Esophagus muscularis mucosa (tissue), 4 donors: ENCODE data around the gene IRAG1. TPM values are rescaled to one million over a fixed set of nuclear protein-coding genes. Genes with fewer than 3 reads are reported as not detected.

Experiments
- DNase-seq: peaks from one replicate; pipeline ENCODE4 v3.0.0-alpha.2; 2017; ENCODE audit errors: extremely low spot score
- H3K27ac ChIP-seq, 4 donors: fragments of 200-600 bp; sonication (generic); replicated peaks in 1 of 4; 1 replicate in 3 of 4; 2 replicates in 1 of 4; pipeline ENCODE4 v1.5.1; 2016 to 2019; ENCODE audit warnings: mild to moderate bottlenecking in 1 of 4
- H3K27me3 ChIP-seq, 4 donors: fragments of 200-600 bp; sonication (generic); one replicate each; pipeline versions ENCODE4 v1.5.1 to v1.6.0; 2016 to 2019
- H3K36me3 ChIP-seq, 4 donors: fragments of 200-600 bp; sonication (generic); one replicate each; pipeline ENCODE4 v1.5.1; 2016 to 2019
- H3K4me1 ChIP-seq, 4 donors: fragments of 200-600 bp; sonication (generic); one replicate each; pipeline ENCODE4 v1.5.1; 2016 to 2019
- H3K4me3 ChIP-seq, 4 donors: fragments of 200-600 bp; sonication (generic); 1 replicate in 2 of 4; 2 replicates in 2 of 4; pipeline ENCODE4 v1.5.1; 2016 to 2019; ENCODE audit warnings: mild to moderate bottlenecking in 4 of 4, moderate library complexity in 1 of 4
- H3K9me3 ChIP-seq, 4 donors: fragments of 200-600 bp; sonication (generic); 1 replicate in 3 of 4; 2 replicates in 1 of 4; pipeline ENCODE4 v1.5.1; 2016 to 2019
- EP300 ChIP-seq: sonication (generic); formaldehyde crosslinking; IDR thresholded peaks from one replicate; pipeline ENCODE4 v1.6.1; 2017; ENCODE audit warnings: antibody characterized with exemption
- POLR2A ChIP-seq: fragments of 450-650 bp; IDR thresholded peaks from one replicate; pipeline ENCODE4 v1.6.1; 2017; ENCODE audit warnings: antibody characterized with exemption, moderate library complexity, mild to moderate bottlenecking, low read depth
- POLR2AphosphoS5 ChIP-seq, 2 donors: sonication (generic); formaldehyde crosslinking; IDR thresholded peaks; one replicate each; pipeline ENCODE4 v1.6.1; 2017; ENCODE audit warnings: antibody characterized with exemption in 2 of 2
- WGBS: methylation state at CpG from one replicate; pipeline ENCODE4 v1.1.5; 2018; 5-methylcytosine and 5-hydroxymethylcytosine counted together
- intact Hi-C: fragments of 100-400 bp; cut with DNase I; formaldehyde crosslinking; loops from one replicate; pipeline ENCODE4 v1.15.1; 2023
- total RNA-seq, 4 donors: library from RNA; depleted of rRNA; stranded (reverse); fragments of >200 nt; gene quantifications; one replicate each; pipeline versions ENCODE4 v1.1.0 to v1.2.1, GENCODE V29; 2016
- TF ChIP-seq, protein P1 (sequence below), 3 experiments: fragments of 200-600 bp in 2 of 3; fragments of 450-650 bp in 1 of 3; sonication (generic) in 2 of 3; IDR thresholded peaks; one replicate each; pipeline ENCODE4 v1.5.1; 2017 to 2019; ENCODE audit warnings: antibody characterized with exemption in 3 of 3, mild to moderate bottlenecking in 2 of 3, moderate library complexity in 1 of 3

Gene IRAG1
- total RNA-seq, 4 donors from 2014 or later: 205 to 338 (median 276) TPM

DNA sequence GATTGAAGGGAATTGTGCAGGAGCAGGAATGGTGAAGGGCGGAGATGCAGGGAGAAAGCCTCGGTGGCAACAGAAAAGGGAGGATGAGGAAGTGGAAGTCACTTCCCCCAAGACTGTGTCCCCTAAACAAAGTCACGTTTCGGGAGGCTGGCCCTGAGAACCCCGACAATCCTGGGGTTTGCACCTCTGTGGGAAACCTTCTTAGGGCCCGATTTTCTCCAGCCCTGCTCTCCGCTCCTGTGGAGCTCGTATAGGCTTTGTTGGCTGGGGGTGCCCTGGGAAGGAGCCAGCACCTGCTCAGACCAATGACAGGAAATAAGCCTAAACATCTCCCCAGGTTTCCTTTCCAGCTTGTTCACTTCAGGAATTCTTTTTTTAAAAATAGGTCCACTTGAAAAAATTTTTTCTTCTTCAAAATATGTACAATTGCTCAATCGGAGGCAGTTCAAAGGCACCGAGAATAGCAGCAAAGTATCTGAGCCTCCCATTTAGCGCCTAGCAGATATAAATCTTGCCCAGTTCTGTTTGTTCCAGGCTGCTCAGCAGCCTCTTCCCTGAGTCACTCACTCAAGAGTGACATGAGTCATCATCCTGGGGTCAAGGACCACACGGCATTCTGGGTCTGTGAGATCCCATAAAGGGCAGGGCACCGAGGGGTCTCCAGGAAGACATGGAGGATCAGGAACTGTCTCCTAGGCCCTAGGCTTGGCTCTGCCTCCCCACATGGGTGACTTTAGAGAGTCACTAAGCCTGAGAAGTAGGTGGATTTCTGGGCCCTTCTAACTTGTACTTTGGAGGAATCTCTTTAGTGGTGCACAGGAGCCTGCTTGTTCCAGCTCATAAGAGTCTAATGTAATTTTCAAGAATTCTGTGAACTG, 34.0 kb downstream of the IRAG1 start:
- Histone ChIP-seq H3K36me3 (no peaks in the 10 kb centered on the region), H3K4me1 (peaks cover 75 to 100% (median 99%) of the 10 kb centered on the region in 4 donors), H3K27me3 (no peaks in the 10 kb centered on the region), H3K9me3 (no peaks in the 10 kb centered on the region), H3K27ac (peak overlapping the region; percentile 85 to 90 (median 86)), H3K4me3 (peak overlapping the region in 2 of 4 donors; percentile 5 to 20)
- WGBS: 25% methylated on average over 11 of the region's 13 CpGs
- intact Hi-C loops: no loop called here
- TF ChIP-seq POLR2AphosphoS5 (IDR thresholded peaks at IDR 0.05) (peak; percentile 55 to 80), POLR2A (no peak)
- DNase-seq: no peak

DNA sequence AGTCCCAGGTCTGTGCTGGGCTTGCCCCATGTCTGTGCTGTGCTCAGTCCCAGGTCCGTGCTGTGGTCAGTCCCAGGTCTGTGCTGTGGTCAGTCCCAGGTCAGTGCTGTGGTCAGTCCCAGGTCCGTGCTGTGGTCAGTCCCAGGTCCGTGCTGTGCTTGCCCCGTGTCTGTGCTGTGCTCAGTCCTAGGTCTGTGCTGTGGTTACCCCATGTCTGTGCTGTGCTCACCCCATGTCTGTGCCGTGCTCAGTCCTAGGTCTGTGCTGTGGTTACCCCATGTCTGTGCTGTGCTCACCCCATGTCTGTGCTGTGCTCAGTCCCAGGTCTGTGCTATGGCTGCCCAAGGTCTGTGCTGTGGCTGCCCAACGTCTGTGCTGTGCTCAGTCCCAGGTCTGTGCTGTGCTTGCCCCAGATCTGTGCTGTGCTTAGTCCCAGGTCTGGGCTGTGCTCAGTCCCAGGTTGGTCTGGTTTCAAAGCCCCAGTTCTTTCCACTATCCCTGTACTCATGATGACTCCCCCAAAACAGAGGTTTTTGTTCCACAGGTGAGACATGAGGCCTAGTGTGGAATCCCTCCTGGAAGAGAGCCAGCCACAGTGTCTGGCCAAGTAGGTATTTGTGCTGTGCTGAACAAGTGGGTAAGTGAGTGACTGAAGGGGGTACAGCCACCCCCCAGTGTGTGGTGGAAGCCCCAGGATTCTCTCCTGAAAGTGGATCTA, 34.8 kb downstream of the IRAG1 start:
- H3K4me1 ChIP-seq: peaks cover 81 to 100% (median 99%) of the 10 kb centered on the region in 4 donors
- H3K9me3 ChIP-seq: no peaks in the 10 kb centered on the region
- H3K36me3 ChIP-seq: no peaks in the 10 kb centered on the region
- TF ChIP-seq, protein P1, sequence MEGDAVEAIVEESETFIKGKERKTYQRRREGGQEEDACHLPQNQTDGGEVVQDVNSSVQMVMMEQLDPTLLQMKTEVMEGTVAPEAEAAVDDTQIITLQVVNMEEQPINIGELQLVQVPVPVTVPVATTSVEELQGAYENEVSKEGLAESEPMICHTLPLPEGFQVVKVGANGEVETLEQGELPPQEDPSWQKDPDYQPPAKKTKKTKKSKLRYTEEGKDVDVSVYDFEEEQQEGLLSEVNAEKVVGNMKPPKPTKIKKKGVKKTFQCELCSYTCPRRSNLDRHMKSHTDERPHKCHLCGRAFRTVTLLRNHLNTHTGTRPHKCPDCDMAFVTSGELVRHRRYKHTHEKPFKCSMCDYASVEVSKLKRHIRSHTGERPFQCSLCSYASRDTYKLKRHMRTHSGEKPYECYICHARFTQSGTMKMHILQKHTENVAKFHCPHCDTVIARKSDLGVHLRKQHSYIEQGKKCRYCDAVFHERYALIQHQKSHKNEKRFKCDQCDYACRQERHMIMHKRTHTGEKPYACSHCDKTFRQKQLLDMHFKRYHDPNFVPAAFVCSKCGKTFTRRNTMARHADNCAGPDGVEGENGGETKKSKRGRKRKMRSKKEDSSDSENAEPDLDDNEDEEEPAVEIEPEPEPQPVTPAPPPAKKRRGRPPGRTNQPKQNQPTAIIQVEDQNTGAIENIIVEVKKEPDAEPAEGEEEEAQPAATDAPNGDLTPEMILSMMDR (IDR thresholded peaks at IDR 0.05): no peak
- TF ChIP-seq POLR2AphosphoS5 (IDR thresholded peaks at IDR 0.05): no peak
- TF ChIP-seq EP300: no peak
- no peak for TF ChIP-seq POLR2A
- peak overlapping the region; percentile 85 to 90 (median 86) for H3K27ac ChIP-seq
- no peaks in the 10 kb centered on the region for H3K27me3 ChIP-seq
- 71% methylated on average over 1 of the region's 6 CpGs for WGBS
- intact Hi-C loops: no loop called here
- DNase-seq: no peak
- peak overlapping the region in 2 of 4 donors; percentile 5 to 20 for H3K4me3 ChIP-seq

DNA sequence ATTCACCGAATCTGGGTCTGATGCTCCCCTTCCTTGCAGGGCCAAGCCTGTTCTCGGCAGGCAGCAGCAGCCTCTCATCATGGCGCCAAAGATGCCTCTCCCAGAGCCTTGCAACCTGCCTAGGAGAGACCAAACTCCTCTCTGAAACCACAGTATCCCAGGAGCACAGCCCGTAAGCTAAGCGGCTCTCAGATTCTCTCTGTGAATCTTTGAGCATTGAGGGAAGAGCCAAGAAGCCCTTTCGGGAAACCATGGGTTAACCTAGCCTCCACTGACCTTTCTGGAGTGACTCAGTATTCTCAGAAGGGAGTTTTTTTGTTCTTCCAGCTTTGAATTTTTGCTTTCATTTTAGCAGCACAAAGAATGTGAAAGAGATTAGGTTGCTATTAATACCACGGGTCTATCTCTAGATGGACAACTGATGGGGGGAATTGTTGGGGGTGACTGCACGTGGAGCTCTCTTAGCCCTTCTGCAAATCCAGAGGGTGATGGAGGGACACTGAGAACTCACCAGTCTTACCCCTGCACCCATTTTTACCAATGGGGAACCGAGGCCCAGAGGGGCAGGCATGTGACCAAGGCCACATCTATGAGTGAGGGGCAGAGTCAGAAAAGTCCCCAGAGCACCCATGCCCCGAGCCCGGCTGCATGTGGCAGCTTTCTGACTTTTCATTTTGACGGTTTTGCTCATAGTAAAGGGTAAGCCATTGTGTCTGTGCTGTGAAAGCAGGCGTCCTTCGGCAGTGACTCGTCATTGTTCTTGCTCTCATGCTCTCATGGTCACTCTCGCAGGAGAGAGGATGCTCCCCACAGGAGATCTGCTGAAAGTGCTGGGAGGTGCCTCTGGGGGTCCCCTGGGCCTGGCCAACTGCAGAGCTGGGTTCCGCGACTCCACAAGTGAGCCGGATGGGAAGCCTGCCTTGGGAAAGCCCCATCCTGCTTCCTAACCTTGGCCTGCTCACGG, 36.0 kb downstream of the IRAG1 start:
- H3K9me3 ChIP-seq: no peaks in the 10 kb centered on the region
- TF ChIP-seq, protein P1 (IDR thresholded peaks at IDR 0.05): no peak
- TF ChIP-seq EP300 (peak; percentile 39), POLR2A (no peak), POLR2AphosphoS5 (IDR thresholded peaks at IDR 0.05) (peak; percentile 17 to 42)
- no peaks in the 10 kb centered on the region for H3K36me3 ChIP-seq
- intact Hi-C loops: no loop called here
- H3K4me3 ChIP-seq: peak overlapping the region; percentile 7 to 22 (median 16)
- H3K4me1 ChIP-seq: peaks cover 82 to 100% (median 100%) of the 10 kb centered on the region in 4 donors
- 41% methylated on average over 19 of the region's 20 CpGs for WGBS
- peak overlapping the region; percentile 85 to 90 (median 86) for H3K27ac ChIP-seq
- no peak for DNase-seq
- H3K27me3 ChIP-seq: no peaks in the 10 kb centered on the region

DNA sequence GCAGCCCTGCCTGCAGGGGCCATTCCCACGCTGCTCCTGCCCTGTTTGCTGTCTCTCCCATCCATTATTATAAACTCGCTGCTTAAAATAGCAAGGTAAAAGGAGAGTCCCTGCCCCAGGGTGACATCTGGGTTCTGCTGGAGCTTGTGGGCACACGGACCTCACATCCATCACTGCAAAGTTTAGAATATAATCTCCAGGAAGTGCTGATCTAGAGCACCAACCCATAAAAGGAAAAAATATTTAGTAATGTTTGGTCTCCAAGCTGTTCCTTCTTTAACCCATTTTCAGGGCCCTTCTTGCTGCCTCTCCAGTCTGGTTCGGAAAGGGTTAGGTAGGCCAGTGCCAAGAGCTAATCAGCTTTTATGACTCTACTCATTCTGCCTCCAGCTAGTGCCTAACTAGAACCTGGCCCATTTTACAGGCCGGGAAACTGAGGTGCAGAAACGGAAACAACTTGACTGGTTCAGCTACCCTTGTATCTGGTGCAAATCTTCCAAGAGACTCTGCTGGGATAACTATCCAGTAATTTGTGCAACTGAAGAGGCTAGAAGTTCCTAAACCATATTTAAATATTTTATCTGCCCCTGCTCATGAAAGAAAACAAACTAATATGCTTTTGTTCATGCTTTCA, 37.5 kb downstream of the IRAG1 start:
- intact Hi-C loops: no loop called here
- DNase-seq: no peak
- Histone ChIP-seq H3K36me3 (peaks cover 0 to 1% (median 0%) of the 10 kb centered on the region in 4 donors), H3K4me3 (no peak overlapping the region), H3K27ac (peak overlapping the region; percentile 85 to 90 (median 86)), H3K4me1 (peaks cover 76 to 100% (median 100%) of the 10 kb centered on the region in 4 donors), H3K9me3 (no peaks in the 10 kb centered on the region), H3K27me3 (no peaks in the 10 kb centered on the region)
- TF ChIP-seq POLR2A (no peak), EP300 (no peak), POLR2AphosphoS5 (IDR thresholded peaks at IDR 0.05) (no peak)
- TF ChIP-seq, protein P1 (IDR thresholded peaks at IDR 0.05): no peak
- WGBS: 48% methylated on average over 6 of the region's 6 CpGs
